ENCODE results near the gene CNTNAP3B.
"Not testable (repeated sequence)": the region's sequence is repeated elsewhere in the genome, so short reads cannot be mapped to it uniquely, and the experiment has no call there.

GRCh38 chr9:41980271-41980670, 149.0 kb downstream of the CNTNAP3B start:
- TF ChIP-seq SP1 (IDR thresholded peaks at IDR 0.05); TAF1 (conservative IDR thresholded peaks at IDR 0.05); YY1 (IDR thresholded peaks at IDR 0.05); CTCF (IDR thresholded peaks at IDR 0.05; ENCODE audit: low read depth, low read length, missing input control); REST (IDR thresholded peaks at IDR 0.05); ATF3 (IDR thresholded peaks at IDR 0.05); FOXA1 (IDR thresholded peaks at IDR 0.05); EGR1 (IDR thresholded peaks at IDR 0.05; ENCODE audit: low read depth in 2 of 2); MAX (IDR thresholded peaks at IDR 0.05); RAD21 (IDR thresholded peaks at IDR 0.05); RXRA (IDR thresholded peaks at IDR 0.05); JUND (IDR thresholded peaks at IDR 0.05): not testable (repeated sequence)
- TF ChIP-seq, protein P1, sequence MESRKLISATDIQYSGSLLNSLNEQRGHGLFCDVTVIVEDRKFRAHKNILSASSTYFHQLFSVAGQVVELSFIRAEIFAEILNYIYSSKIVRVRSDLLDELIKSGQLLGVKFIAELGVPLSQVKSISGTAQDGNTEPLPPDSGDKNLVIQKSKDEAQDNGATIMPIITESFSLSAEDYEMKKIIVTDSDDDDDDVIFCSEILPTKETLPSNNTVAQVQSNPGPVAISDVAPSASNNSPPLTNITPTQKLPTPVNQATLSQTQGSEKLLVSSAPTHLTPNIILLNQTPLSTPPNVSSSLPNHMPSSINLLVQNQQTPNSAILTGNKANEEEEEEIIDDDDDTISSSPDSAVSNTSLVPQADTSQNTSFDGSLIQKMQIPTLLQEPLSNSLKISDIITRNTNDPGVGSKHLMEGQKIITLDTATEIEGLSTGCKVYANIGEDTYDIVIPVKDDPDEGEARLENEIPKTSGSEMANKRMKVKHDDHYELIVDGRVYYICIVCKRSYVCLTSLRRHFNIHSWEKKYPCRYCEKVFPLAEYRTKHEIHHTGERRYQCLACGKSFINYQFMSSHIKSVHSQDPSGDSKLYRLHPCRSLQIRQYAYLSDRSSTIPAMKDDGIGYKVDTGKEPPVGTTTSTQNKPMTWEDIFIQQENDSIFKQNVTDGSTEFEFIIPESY (IDR thresholded peaks at IDR 0.05) = not testable (repeated sequence)

Data from liver (tissue), 3 donors.